ENCODE measurements around the gene C2CD3.

The C2CD3 gene

GRCh38 chr11:74018331-74019005 lies 152.3 kb downstream of the C2CD3 start:
- no peak for DNase-seq (ENCODE audit: low read depth in 3 of 3)

- no peak for DNase-seq (ENCODE audit: low read depth in 3 of 3)
Measured at GRCh38 chr11:74017631-74018030, 153.2 kb downstream of the C2CD3 start.

- DNase-seq (ENCODE audit: low read depth in 3 of 3): no peak
Measured at GRCh38 chr11:74015919-74016684, 154.7 kb downstream of the C2CD3 start.

- no peak for DNase-seq (ENCODE audit: low read depth in 3 of 3)
Measured at GRCh38 chr11:74014880-74015279, 155.9 kb downstream of the C2CD3 start.

- DNase-seq (ENCODE audit: low read depth in 3 of 3): no peak
Measured at GRCh38 chr11:74013141-74013540, 157.7 kb downstream of the C2CD3 start.

GRCh38 chr11:74012074-74012809 lies 158.6 kb downstream of the C2CD3 start:
- DNase-seq (ENCODE audit: low read depth in 3 of 3): no peak

- DNase-seq (ENCODE audit: low read depth in 3 of 3): peak; percentile 37 to 61 (median 43)
Measured at GRCh38 chr11:74011360-74012073, 159.3 kb downstream of the C2CD3 start.

- DNase-seq (ENCODE audit: low read depth in 3 of 3): no peak
Measured at GRCh38 chr11:74010306-74011300, 160.2 kb downstream of the C2CD3 start.

- DNase-seq (ENCODE audit: low read depth in 3 of 3): no peak
Measured at GRCh38 chr11:74009675-74010305, 161.0 kb downstream of the C2CD3 start.

- no peak for DNase-seq (ENCODE audit: low read depth in 3 of 3)
Measured at GRCh38 chr11:74009230-74009547, 161.6 kb downstream of the C2CD3 start.

GRCh38 chr11:74008373-74009229 lies 162.2 kb downstream of the C2CD3 start, which contains the start of gene UCP3:
Gene UCP3 (minus strand): TSS chr11:74009085. CDS start chr11:74007042, 2,043 bp downstream.
- no peak for DNase-seq (ENCODE audit: low read depth in 3 of 3)

- no peak for DNase-seq (ENCODE audit: low read depth in 3 of 3)
Measured at GRCh38 chr11:74007691-74008372, 163.0 kb downstream of the C2CD3 start.

GRCh38 chr11:74006743-74007304 lies 164.0 kb downstream of the C2CD3 start:
- no peak for DNase-seq (ENCODE audit: low read depth in 3 of 3)

GRCh38 chr11:74005721-74006517 lies 164.9 kb downstream of the C2CD3 start:
- DNase-seq (ENCODE audit: low read depth in 3 of 3): no peak

GRCh38 chr11:74004759-74005615 lies 165.8 kb downstream of the C2CD3 start:
- DNase-seq (ENCODE audit: low read depth in 3 of 3): peak in 2 of 3 donors; percentile 74 to 75

GRCh38 chr11:74004046-74004695 lies 166.6 kb downstream of the C2CD3 start:
- DNase-seq (ENCODE audit: low read depth in 3 of 3): no peak
